ENCODE data around the gene HDAC1. TPM values are rescaled to one million over a fixed set of nuclear protein-coding genes. Genes with fewer than 3 reads are reported as not detected.
"Not testable (repeated sequence)": the region's sequence is repeated elsewhere in the genome, so short reads cannot be mapped to it uniquely, and the experiment has no call there.

Gene HDAC1
- 21.0 and 21.4 TPM in 2 replicates for total RNA-seq
- 26.6 TPM for polyA plus RNA-seq (2012)

- peak; percentile 92 for DNase-seq (ENCODE audit: low read depth)
Measured at GRCh38 chr1:32291708-32292538, at the start of gene HDAC1. HDAC1 (plus strand) TSS chr1:32292083; CDS start chr1:32292170, 87 bp downstream.

- no peak for DNase-seq (ENCODE audit: low read depth)
Measured at GRCh38 chr1:32242341-32242851, 49.5 kb upstream of the HDAC1 start.

- DNase-seq (ENCODE audit: low read depth), result no peak
Measured at GRCh38 chr1:32246888-32247273, 45.0 kb upstream of the HDAC1 start, which contains the start of gene FAM167B. FAM167B (plus strand) TSS chr1:32247222; CDS start chr1:32247422, 200 bp downstream.

- no peak for DNase-seq (ENCODE audit: low read depth)
Measured at GRCh38 chr1:32247452-32247851, 44.4 kb upstream of the HDAC1 start.

GRCh38 chr1:32247983-32248889, 43.6 kb upstream of the HDAC1 start:
- DNase-seq (ENCODE audit: low read depth), result peak; percentile 54

- DNase-seq (ENCODE audit: low read depth), result no peak
Measured at GRCh38 chr1:32249831-32250525, 41.9 kb upstream of the HDAC1 start.

GRCh38 chr1:32250893-32251716, 40.8 kb upstream of the HDAC1 start, which contains the start of gene LCK:
LCK (plus strand) TSS chr1:32251265; CDS start chr1:32274330, 23,065 bp downstream.
- no peak for DNase-seq (ENCODE audit: low read depth)

- DNase-seq (ENCODE audit: low read depth), result no peak
Measured at GRCh38 chr1:32255072-32256071, 36.5 kb upstream of the HDAC1 start.

DNA sequence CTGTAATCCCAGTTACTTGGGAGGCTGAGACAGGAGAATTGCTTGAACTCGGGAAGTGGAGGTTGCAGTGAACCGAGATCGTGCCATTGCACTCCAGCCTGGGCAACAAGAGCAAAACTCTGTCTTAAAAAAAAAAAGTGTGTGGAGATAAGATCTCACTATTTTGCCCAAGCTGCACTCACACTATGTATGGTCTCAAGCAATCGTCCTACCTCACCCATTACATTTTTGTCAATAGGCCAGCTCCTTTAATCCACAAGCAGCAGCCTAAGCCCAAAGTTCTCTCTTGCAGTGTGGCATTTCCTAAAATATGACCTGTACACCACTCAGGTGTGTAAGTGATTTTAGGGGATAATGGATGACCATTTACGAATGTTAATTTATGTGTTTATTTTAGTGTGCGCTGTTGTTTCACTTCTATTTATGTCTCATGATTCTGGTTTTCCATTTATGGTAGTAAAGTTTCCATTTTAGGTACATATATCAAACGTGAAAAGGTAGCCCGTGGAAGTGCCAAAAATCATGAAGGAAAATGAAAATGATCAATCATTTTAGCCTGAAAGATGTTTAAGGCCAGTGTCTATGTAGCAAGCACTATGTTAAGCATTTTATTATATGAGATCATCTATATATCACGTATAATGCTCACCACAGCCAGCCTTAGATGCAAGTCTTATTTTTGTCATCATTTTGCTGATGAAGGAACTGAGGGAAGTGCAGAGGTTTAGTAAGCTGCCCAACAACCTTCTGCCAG, 35.2 kb upstream of the HDAC1 start:
- DNase-seq (ENCODE audit: low read depth), result no peak

DNA sequence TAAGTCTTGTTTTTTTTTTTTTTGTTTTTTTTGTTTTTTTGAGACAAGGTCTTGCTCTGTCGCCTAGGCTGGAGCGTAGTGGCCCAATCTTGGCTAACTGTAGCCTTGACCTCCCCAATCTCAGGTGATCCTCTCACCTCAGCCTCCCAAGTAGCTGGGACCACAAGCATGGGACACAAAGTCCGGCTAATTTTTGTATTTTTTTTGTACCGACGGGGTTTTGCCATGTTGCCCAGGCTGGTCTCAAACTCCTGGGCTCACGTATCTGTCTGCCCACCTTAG, 34.7 kb upstream of the HDAC1 start:
- DNase-seq (ENCODE audit: low read depth), result no peak

DNA sequence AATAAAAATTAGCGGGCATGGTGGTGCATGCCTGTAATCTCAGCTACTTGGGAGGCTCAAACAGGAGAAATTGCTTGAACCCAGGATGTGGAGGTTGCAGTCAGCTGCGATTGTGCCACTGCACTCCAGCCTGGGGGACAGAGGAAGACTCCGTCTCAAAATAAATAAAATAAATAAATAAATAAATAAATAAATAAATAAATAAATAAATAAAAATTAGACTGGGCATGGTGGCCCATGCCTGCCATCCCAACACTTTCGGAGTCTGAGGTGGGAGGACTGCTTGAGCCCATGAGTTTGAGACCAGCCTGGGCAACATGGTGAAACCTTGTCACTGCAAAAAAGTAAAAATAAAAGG, 28.7 kb upstream of the HDAC1 start:
- not testable (repeated sequence) for DNase-seq (ENCODE audit: low read depth)

GRCh38 chr1:32263744-32264143, 28.1 kb upstream of the HDAC1 start:
- DNase-seq (ENCODE audit: low read depth), result no peak

GRCh38 chr1:32265846-32266245, 26.0 kb upstream of the HDAC1 start:
- no peak for DNase-seq (ENCODE audit: low read depth)

- DNase-seq (ENCODE audit: low read depth), result no peak
Measured at GRCh38 chr1:32266921-32267591, 24.8 kb upstream of the HDAC1 start.

DNA sequence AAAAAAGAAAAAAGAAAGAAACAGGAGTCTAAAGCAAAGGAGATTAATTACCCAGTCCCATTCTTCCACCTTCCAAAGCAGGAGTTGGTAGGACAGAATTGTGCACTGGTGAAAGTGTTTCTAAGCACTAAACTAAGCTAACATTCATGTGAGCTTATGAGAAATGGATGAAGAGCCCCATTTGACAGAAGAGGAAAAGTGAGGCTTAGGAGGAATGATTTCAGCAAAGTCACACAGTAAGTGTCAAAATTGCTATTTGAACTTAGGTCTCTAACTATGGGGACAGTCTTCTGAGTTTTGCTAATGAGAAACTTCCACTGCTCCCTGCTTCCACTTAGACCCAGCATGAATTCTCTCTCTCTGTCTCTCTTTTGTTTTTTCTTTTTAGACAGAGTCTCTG, 22.1 kb upstream of the HDAC1 start:
- DNase-seq (ENCODE audit: low read depth), result no peak

- no peak for DNase-seq (ENCODE audit: low read depth)
Measured at GRCh38 chr1:32272557-32273390, 19.1 kb upstream of the HDAC1 start.

Measured in myocyte (in vitro differentiated cells).